HEK293T (cell line): ENCODE results near the gene LRCH4.

Experiments
- FOXA1 ChIP-seq: fragments of 450-650 bp; IDR thresholded peaks from 2 replicates; pipeline ENCODE4 v1.6.1; 2016; ENCODE audit warnings: mild to moderate bottlenecking
- LEF1 ChIP-seq: fragments of 450-650 bp; IDR thresholded peaks from 2 replicates; pipeline ENCODE4 v1.6.1; 2017; ENCODE audit warnings: mild to moderate bottlenecking, borderline replicate concordance

DNA sequence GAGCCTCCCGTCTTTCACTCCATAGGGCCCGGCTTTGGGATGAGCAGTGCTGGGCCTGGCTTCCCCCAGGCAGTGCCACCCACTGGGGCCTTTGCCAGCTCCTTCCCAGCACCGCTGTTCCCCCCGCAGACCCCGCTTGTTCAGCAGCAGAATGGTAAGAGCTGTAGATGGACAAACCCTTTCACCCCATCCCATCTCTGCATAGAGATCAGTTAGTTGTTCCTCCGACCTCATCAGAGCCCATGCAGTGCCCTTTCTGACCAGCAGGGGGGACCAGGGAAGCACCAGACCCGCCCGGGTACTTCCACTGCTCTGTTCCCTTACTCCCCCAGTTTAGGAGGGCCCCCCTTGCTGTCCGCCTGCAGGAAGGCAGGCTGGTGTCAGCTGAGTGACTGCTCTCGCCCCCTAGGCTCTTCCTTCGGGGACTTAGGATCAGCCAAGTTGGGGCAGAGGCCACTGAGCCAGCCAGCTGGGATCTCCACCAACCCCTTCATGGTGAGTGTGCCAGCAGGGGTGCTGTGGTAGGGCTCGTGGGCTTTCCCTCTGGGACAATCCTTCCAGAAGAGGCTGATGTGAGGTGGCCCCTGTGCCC, 22.0 kb downstream of the LRCH4 start:
- no peak for TF ChIP-seq LEF1
- no peak for TF ChIP-seq FOXA1
